Stimulated activated memory B cell treated with anti-CD40 and anti-IgM and Interleukin-4, amounts not matched to agents 10 μg/mL and 1 μg/mL and 100 μg/mL, for 72 hours (primary cell): ENCODE data around the gene CDC37.

Source experiments
- ATAC-seq: fragments of 150-1000 bp; cut with Tn5 transposase; 2 replicates; pipeline ENCODE4 v1.10.0; 2021
- H3K27ac Mint-ChIP-seq: one replicate; pipeline ENCODE4 v1.8.0; 2022; ENCODE audit warnings: mild to moderate bottlenecking, mixed read lengths
- H3K27me3 Mint-ChIP-seq: one replicate; pipeline ENCODE4 v1.8.0; 2022; ENCODE audit warnings: mixed read lengths
- H3K36me3 Mint-ChIP-seq: one replicate; pipeline ENCODE4 v1.8.0; 2022; ENCODE audit warnings: mixed read lengths
- H3K4me1 Mint-ChIP-seq: one replicate; pipeline ENCODE4 v1.8.0; 2022; ENCODE audit warnings: mixed read lengths
- H3K4me3 Mint-ChIP-seq: one replicate; pipeline ENCODE4 v1.8.0; 2022; ENCODE audit warnings: mild to moderate bottlenecking, moderate library complexity, mixed read lengths
- H3K9me3 Mint-ChIP-seq: one replicate; pipeline ENCODE4 v1.8.0; 2022; ENCODE audit warnings: mixed read lengths

The CDC37 gene

DNA sequence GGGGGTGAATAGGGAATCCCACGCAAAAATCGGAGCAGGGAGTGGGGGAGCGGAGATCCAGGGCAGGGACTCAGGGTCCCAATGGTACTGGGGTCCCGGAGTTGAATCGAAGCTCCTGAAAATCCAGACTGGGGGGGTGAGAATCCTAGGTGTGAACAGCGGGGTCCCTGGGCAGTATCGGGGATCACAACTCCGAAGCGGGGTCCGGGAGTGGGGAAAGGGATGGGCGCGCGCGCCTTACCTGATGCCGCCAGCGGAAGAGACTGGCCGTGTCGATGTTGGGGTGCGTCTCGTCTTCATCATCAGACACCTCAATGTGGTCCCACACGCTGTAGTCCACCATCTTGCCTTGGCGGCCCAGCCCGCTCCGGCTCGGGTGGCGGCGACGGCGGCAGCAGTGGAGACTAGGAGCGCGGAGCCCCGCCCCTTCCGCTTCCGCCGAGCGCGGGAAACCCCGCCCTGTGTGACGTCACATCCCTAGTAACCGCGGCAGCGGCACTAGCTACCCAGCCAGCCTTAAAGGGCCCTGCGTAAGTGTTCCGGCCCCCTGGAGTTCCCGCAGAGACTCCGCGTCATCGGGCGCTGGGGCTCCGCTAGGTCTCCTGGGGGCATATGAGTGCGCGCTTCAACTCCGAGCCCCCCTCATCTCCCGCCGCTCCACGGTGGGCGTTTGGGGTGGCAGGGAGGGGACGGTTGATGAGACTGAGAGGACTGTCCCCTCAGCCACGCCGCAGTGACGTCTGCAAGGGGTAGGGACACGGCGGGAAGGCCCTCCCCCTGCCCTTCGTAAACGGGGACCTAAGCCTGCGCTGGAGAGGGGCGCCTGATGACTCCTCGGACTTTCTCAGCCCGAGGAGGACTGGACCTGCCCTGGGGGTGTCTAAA, at the start of gene CDC37:
TSS of gene CDC37 (minus strand) at position 406 of the 885 bp plus-strand sequence. CDS start at position 343, 63 bp downstream.
- H3K36me3 Mint-ChIP-seq = peaks cover 1% of the 10 kb centered on the region
- H3K27me3 Mint-ChIP-seq = no peaks in the 10 kb centered on the region

DNA sequence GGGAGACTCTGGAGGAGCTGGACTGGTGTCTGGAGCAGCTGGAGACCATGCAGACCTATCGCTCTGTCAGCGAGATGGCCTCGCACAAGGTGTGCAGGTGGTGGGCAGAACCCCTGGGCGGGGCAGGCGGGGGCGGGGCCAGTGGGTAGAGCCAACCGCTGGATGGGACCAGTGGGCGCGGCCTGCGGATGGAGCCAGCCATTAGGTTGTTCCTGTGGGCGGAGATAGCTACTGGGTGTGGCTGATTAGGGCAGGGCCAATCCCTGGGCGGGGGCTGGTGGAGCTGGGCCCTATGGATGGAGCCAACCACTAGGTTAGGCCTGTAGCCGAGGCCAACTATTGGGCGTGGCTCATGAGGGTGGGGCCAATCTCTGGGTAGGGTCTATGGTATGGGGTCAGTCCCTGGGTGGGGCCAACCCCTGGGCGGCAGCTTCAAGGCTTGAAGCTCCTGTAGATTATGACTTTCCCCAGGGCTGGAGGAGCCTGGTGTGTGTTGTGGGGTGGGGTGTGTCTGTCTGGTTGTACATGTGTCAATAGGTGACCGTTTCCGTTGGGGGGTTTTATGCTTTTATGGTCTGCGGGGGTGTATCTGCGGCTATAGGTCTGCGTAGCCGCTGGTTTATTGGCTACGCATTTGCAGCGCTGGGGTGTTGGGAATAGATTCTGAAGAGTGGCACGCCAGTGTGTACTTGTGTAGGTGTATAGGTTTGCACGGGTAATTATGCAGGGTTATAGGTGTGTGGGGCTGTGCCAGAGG, 47.7 kb upstream of the CDC37 start:
- H3K4me1 Mint-ChIP-seq = peaks cover 12% of the 10 kb centered on the region
- H3K27me3 Mint-ChIP-seq = peaks cover 9% of the 10 kb centered on the region
- no peak for ATAC-seq
- H3K9me3 Mint-ChIP-seq = no peaks in the 10 kb centered on the region
- H3K27ac Mint-ChIP-seq = no peak overlapping the region
- peaks cover 14% of the 10 kb centered on the region for H3K36me3 Mint-ChIP-seq
- H3K4me3 Mint-ChIP-seq = no peak overlapping the region

More for the DNA sequence above, at the start of gene CDC37:
- H3K27ac Mint-ChIP-seq = peak within 1 kb of the TSS; percentile 90
- peaks cover 83% of the 10 kb centered on the region for H3K4me1 Mint-ChIP-seq
- peak; percentile 95 for ATAC-seq
- H3K9me3 Mint-ChIP-seq = no peaks in the 10 kb centered on the region
- H3K4me3 Mint-ChIP-seq = peak within 1 kb of the TSS; percentile 98

DNA sequence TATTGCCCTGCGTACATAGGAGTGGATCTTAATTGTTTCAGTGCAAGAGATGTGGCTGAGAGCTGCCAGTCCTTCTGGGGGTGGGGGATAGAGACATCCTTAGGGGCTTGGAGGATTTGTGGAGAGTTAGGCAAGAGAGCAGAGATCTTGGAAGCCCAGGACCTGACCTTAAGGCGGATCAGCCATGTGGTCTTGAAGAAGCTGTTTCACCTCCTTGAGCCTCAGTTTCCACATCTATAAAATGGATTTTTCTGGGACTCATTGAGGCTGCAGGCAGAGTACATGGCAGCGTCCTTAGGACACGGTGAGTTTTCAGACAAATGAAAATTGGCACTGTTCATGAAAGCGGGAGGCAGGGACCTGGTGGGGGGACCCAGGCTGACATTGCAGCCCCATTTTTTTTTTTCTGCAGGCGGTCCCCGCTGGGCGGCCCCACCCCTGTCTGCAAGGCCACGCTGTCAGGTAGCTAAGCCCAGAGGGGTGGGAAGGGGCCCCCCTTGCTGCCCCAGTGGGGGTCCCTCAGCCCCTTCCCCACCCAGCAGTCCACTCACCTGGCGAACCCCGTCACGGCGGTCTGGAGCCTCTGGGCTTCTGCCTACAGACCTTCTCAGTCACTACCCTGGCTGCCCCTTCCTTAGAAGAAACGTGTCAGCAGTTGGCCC, 47.0 kb upstream of the CDC37 start:
- Mint-ChIP-seq H3K27ac (no peak overlapping the region), H3K27me3 (peaks cover 9% of the 10 kb centered on the region), H3K9me3 (no peaks in the 10 kb centered on the region), H3K4me3 (no peak overlapping the region), H3K36me3 (peaks cover 14% of the 10 kb centered on the region), H3K4me1 (peaks cover 16% of the 10 kb centered on the region)
- no peak for ATAC-seq

DNA sequence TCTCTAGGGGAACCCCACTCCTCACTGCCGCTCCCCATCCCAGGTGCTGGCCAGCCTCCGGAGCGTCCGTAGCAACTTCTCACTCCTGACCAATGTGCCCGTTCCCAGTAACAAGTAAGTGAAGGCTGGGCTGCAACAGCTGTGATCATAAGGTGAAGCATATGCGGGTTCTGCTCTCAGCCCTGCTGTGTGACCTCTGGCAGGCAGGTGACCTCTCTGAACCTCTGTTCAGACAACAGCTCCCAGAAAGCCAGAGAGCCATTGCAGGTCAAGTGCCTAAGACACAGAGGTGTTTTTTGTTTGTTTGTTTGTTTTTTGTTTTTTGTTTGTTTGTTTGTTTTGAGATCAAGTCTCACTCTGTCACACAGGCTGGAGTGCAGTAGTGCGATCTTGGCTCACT, 45.7 kb upstream of the CDC37 start:
- peaks cover 9% of the 10 kb centered on the region for H3K27me3 Mint-ChIP-seq
- H3K4me1 Mint-ChIP-seq = peaks cover 22% of the 10 kb centered on the region
- H3K9me3 Mint-ChIP-seq = no peaks in the 10 kb centered on the region
- H3K36me3 Mint-ChIP-seq = peaks cover 14% of the 10 kb centered on the region
- ATAC-seq = no peak
- no peak overlapping the region for H3K27ac Mint-ChIP-seq
- no peak overlapping the region for H3K4me3 Mint-ChIP-seq

DNA sequence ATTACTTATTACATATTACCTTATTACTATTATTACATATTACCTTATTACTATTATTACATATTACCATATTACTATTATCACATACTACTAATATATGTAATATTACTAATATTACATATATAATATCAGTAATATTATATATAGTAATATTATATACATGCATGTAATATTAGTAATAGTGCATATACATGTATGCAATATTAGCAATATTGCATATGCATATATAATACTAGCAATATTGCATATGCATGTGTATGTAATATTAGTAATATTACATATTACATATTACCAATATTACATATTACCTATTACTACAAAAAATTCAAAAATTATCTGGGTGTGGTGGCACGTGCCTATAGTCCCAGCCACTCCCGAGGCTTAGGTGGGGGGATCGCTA, 39.4 kb upstream of the CDC37 start:
- peaks cover 3% of the 10 kb centered on the region for H3K36me3 Mint-ChIP-seq
- H3K9me3 Mint-ChIP-seq = no peaks in the 10 kb centered on the region
- peaks cover 18% of the 10 kb centered on the region for H3K4me1 Mint-ChIP-seq
- no peaks in the 10 kb centered on the region for H3K27me3 Mint-ChIP-seq
- H3K27ac Mint-ChIP-seq = no peak overlapping the region
- H3K4me3 Mint-ChIP-seq = no peak overlapping the region
- no peak for ATAC-seq

DNA sequence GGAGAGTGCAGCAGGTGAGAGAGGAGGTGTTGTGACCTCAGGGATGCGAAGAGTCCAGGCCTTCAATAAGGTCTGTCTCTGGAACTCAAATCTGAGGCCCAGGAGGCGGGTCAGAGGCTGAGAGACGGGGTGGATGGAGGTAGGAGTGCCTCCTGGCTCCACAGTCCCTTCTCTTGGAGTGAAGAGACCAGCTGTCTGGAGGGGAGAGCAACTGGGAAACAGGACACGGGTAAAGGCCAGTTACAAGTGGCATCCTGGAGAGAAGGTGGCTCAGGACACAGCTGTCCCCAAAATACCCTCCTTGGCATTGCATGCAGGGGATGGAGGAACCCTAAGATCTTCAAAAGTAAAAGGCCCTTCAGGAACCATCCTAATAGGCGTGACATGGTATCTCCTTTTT, 36.2 kb upstream of the CDC37 start:
- Mint-ChIP-seq H3K9me3 (no peaks in the 10 kb centered on the region), H3K4me3 (no peak overlapping the region), H3K36me3 (no peaks in the 10 kb centered on the region), H3K27ac (no peak overlapping the region), H3K27me3 (no peaks in the 10 kb centered on the region), H3K4me1 (peaks cover 8% of the 10 kb centered on the region)
- ATAC-seq = no peak

DNA sequence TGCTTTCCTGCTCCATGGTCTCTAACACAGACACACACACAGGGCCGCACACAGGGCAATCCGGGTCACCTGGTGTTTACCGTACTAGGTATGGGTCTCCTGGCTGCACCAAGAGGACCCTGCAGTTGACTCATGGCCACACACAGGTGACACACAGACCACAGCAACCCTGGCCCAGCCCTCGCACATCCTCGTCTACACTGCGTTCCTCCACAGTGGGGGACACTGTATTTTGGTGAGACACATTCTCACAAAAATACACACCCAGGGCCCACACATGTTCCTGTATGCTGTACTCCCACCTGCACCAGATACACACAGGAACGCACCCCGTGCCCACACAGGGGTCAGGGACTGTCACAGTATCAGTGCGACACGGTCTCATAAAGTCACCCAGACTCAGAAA, 29.8 kb upstream of the CDC37 start:
- H3K27me3 Mint-ChIP-seq = peaks cover 15% of the 10 kb centered on the region

DNA sequence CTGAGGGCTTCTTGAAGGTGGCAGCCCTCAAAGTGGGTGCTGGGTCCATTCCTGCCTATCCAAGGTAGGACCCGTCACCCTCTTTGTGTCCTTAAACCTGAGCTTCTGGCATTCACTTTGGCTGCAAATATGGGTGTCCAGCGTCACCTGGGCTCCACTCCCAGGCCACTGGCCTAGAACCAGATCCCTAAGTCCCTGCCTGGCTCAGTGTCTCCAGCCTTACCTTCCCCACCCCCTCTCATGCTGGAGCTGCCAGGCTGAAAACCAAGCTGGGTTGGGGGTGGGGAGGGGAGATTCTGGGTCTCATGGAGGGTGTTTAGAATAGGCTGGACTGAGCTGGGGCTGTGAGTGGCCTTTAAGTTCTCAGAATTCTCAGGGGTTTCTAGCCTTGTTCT, 29.4 kb upstream of the CDC37 start:
- peaks cover 15% of the 10 kb centered on the region for H3K27me3 Mint-ChIP-seq
- ATAC-seq = no peak

More for the DNA sequence above, 29.8 kb upstream of the CDC37 start:
- Mint-ChIP-seq H3K4me1 (peaks cover 56% of the 10 kb centered on the region), H3K27ac (no peak overlapping the region), H3K9me3 (no peaks in the 10 kb centered on the region), H3K36me3 (no peaks in the 10 kb centered on the region), H3K4me3 (no peak overlapping the region)
- no peak for ATAC-seq

DNA sequence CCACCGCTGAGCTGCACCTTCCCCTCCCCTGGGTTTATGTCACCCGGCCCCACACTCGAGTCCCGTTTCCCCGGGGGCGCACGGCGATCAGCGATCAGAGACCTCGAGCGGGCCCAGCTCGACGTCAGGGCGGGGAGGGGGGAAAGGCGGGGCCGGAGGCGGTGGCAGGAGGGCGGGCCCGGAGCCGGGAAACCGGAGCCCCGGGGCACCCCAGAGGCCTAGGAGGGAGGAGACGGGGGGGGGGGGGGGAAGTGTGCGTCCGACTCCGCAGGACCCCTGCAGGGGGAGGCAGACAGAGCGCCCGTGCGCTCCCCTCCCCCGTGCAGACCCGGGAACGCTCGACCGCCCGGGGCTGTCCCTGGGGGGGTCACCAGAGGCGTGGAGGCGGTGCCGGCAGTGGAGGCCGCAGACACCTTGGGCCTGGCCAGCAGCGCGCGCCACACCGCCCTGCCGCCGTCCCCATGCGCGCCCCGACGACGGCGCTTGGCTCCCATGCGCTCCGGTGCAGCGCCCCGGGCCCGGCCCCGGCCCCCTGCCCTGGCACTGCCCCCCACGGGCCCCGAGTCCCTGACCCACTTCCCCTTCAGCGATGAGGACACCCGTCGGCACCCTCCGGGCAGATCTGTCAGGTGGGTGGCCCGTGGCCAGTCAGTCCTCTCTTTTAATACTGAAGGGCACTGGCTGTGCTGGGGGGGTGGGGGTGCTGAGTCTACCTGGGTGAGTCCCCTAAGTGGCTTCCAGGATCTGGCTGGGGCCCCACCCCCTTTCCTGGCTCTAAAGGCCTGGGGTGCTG, 28.8 kb upstream of the CDC37 start:
- Mint-ChIP-seq H3K4me3 (peak overlapping the region; percentile 88), H3K9me3 (no peaks in the 10 kb centered on the region), H3K27ac (peak overlapping the region; percentile 95), H3K27me3 (peaks cover 15% of the 10 kb centered on the region), H3K36me3 (no peaks in the 10 kb centered on the region), H3K4me1 (peaks cover 66% of the 10 kb centered on the region)
- peak; percentile 72 for ATAC-seq

More for the DNA sequence above, 29.4 kb upstream of the CDC37 start:
- Mint-ChIP-seq H3K4me3 (peak overlapping the region; percentile 32), H3K4me1 (peaks cover 60% of the 10 kb centered on the region), H3K36me3 (no peaks in the 10 kb centered on the region), H3K9me3 (no peaks in the 10 kb centered on the region), H3K27ac (peak overlapping the region; percentile 95)

DNA sequence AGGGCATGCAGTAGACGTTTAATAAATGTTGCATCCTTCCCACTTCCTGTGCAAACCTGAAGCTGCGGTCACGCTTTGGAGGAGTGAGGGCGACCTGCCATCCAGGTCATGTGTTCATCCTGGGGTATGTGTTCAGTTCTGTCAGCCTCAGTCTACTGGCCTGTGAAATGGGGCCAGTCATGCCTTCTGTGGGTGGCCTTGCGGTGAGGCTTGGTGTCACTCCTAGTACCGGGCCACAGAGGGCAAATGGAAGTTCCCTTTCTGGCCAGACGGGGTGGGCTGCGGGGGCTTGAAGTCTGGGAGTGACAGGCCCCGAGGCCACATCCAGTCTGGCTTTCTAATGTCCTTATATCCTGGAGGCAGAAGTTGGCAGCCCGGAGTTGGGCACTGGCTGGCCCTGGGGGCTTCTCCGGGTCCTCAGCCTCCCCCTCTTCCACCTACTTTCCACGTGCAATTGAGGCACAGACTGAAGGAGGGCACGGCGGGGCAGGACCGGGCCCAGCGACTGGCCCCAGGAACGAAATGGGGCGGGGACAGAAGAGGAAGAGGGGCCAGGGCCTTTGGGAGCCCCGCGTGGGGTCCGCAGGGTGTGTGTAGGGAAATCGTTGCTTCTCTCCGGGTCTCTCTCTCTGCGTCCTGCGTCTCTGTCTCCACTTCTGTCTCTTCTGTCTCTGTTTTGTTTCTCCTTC, 28.1 kb upstream of the CDC37 start:
- peaks cover 15% of the 10 kb centered on the region for H3K27me3 Mint-ChIP-seq
- peak; percentile 46 for ATAC-seq
- no peaks in the 10 kb centered on the region for H3K36me3 Mint-ChIP-seq
- H3K4me3 Mint-ChIP-seq = peak overlapping the region; percentile 88
- peaks cover 71% of the 10 kb centered on the region for H3K4me1 Mint-ChIP-seq
- H3K9me3 Mint-ChIP-seq = no peaks in the 10 kb centered on the region
- H3K27ac Mint-ChIP-seq = peak overlapping the region; percentile 95

DNA sequence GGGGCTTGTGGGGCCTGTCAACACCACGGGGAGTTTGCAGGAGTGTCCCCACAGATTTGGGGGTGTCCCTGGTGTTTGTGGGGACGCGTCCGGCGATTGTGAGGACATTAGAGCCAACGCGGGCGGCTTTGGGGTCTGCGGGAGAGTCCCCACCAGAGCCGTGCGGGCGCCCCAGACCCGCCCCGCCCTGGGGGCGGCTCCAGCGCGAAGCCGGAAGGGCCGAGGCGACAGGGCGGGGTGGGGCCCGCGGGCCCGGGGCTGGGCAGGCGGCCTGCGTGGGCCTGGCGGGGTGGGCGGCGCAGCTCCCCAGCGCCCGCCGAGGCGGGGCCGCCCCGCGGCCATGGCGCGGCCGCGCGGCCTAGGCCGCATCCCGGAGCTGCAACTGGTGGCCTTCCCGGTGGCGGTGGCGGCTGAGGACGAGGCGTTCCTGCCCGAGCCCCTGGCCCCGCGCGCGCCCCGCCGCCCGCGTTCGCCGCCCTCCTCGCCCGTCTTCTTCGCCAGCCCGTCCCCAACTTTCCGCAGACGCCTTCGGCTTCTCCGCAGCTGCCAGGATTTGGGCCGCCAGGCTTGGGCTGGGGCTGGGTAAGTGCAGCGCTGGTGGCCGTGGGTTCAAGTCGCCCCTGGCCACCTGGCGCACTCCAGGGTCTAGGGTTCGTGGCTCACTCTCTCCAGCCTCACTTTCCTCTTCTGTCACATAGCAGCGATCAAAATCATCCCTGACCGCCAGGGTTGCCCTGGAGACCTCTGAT, 27.3 kb upstream of the CDC37 start:
- Mint-ChIP-seq H3K9me3 (no peaks in the 10 kb centered on the region), H3K27ac (peak overlapping the region; percentile 95), H3K4me3 (peak overlapping the region; percentile 88), H3K4me1 (peaks cover 70% of the 10 kb centered on the region), H3K36me3 (no peaks in the 10 kb centered on the region), H3K27me3 (peaks cover 15% of the 10 kb centered on the region)
- ATAC-seq = peak; percentile 47

DNA sequence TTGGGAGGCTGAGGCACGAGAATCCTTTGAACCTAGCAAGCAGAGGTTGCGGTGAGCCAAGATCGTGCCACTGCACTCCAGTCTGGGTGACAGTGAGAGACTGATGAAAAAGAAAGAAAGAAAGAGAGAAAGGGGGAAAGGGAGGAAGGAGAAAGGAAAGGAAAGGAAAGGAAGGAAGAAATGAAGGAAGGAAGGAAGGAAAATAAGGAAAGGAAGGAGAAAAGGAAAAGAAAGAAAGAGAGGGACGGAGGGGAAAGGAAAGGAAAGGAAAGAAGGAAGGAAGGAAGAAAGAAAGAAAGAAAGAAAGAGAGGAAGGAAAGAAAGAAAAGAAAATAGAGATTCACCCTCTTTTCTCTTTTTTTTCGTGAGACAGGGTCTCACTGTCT, 25.6 kb upstream of the CDC37 start:
- ATAC-seq = no peak
- Mint-ChIP-seq H3K27me3 (peaks cover 15% of the 10 kb centered on the region), H3K4me3 (no peak overlapping the region)

DNA sequence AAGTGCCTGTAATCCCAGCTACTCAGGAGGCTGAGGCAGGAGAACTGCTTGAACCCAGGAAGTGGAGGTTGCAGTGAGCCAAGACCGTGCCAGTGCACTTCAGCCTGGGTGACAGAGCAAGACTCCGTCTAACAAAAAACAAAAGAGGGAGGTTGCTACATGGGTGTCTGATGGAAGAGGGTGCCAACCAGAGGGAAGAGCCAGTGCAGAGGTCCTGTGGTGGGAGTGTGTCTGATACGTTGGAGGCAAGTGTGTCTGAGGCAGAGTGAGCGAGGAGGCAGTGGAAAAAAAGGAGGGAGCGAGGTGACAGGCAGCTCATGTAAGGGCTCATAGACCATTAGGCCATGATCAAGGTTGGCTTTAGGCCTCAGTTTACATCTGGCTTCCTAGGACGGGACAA, 23.8 kb upstream of the CDC37 start:
- Mint-ChIP-seq H3K4me3 (no peak overlapping the region), H3K36me3 (no peaks in the 10 kb centered on the region), H3K27ac (peak overlapping the region; percentile 95), H3K9me3 (no peaks in the 10 kb centered on the region), H3K27me3 (peaks cover 16% of the 10 kb centered on the region), H3K4me1 (peaks cover 87% of the 10 kb centered on the region)
- ATAC-seq = no peak

More for the DNA sequence above, 25.6 kb upstream of the CDC37 start:
- Mint-ChIP-seq H3K9me3 (no peaks in the 10 kb centered on the region), H3K36me3 (no peaks in the 10 kb centered on the region), H3K27ac (peak overlapping the region; percentile 95), H3K4me1 (peaks cover 87% of the 10 kb centered on the region)
